ENCODE data around the gene DCLK1.

GRCh38 chr13:35814605-35815011, 316.6 kb downstream of the DCLK1 start:
- no peak for TF ChIP-seq POLR2A (IDR thresholded peaks at IDR 0.05)
- TF ChIP-seq CTCF (IDR thresholded peaks at IDR 0.05) = no peak

All from uterus (tissue), 2 donors.